Measurements from ENCODE around the gene THUMPD3.

GRCh38 chr3:9331171-9331570 is 31.7 kb upstream of the THUMPD3 start:
- TF ChIP-seq CTCF (IDR thresholded peaks at IDR 0.05): no peak
- TF ChIP-seq ZFX (IDR thresholded peaks at IDR 0.05; ENCODE audit: borderline replicate concordance): no peak

All from 22Rv1 (cell line).